Measurements from ENCODE around the gene PPIL6. TPM values are rescaled to one million over a fixed set of nuclear protein-coding genes. Genes with fewer than 3 reads are reported as not detected.

Gene PPIL6
- under 1 TPM; 0.16 to 0.82 TPM for polyA plus RNA-seq

- H3K9me3 ChIP-seq (ENCODE audit: control insufficient read depth in 2 of 2, insufficient read depth in 1 of 2, low read depth in 1 of 2, low read length in 1 of 2), result no peaks in the 10 kb centered on the region
- H3K4me1 ChIP-seq (ENCODE audit: control insufficient read depth in 2 of 2, insufficient read depth in 2 of 2, low read length in 1 of 2), result peaks cover 7 to 23% of the 10 kb centered on the region in 2 donors
- WGBS, 2 donors, result 0 to 1% methylated on average over 85 to 102 of the region's 102 CpGs
- H3K4me3 ChIP-seq (ENCODE audit: low read depth in 1 of 2, low read length in 2 of 2), result peak within 1 kb of the TSS; percentile 66 to 84
- peak within 1 kb of the TSS; percentile 77 to 91 for H3K27ac ChIP-seq (ENCODE audit: low read depth in 2 of 2, low read length in 1 of 2)
- H3K36me3 ChIP-seq (ENCODE audit: control insufficient read depth in 2 of 2, insufficient read depth in 2 of 2, low read length in 1 of 2), result peaks cover 6 to 24% of the 10 kb centered on the region in 2 donors
- no peaks in the 10 kb centered on the region for H3K27me3 ChIP-seq (ENCODE audit: control insufficient read depth in 1 of 2, insufficient read depth in 2 of 2, low read length in 2 of 2)
These were observed at the start of gene PPIL6, which contains the start of gene SMPD2 for GRCh38 chr6:109440331-109441068. PPIL6 (minus strand) TSS chr6:109440628; CDS start chr6:109440590, 38 bp downstream. SMPD2 (plus strand) TSS chr6:109440724; CDS start chr6:109441122, 398 bp downstream.

- no peak overlapping the region for H3K4me3 ChIP-seq (ENCODE audit: low read depth in 1 of 2, low read length in 2 of 2)
- no peak overlapping the region for H3K27ac ChIP-seq (ENCODE audit: low read depth in 2 of 2, low read length in 1 of 2)
- H3K36me3 ChIP-seq (ENCODE audit: control insufficient read depth in 2 of 2, insufficient read depth in 2 of 2, low read length in 1 of 2), result no peaks in the 10 kb centered on the region
- no peaks in the 10 kb centered on the region for H3K4me1 ChIP-seq (ENCODE audit: control insufficient read depth in 2 of 2, insufficient read depth in 2 of 2, low read length in 1 of 2)
- no peaks in the 10 kb centered on the region for H3K27me3 ChIP-seq (ENCODE audit: control insufficient read depth in 1 of 2, insufficient read depth in 2 of 2, low read length in 2 of 2)
- no peaks in the 10 kb centered on the region for H3K9me3 ChIP-seq (ENCODE audit: control insufficient read depth in 2 of 2, insufficient read depth in 1 of 2, low read depth in 1 of 2, low read length in 1 of 2)
These were observed 47.6 kb upstream of the PPIL6 start for GRCh38 chr6:109488001-109488400.

GRCh38 chr6:109486068-109486467 lies 45.6 kb upstream of the PPIL6 start:
- H3K4me3 ChIP-seq (ENCODE audit: low read depth in 1 of 2, low read length in 2 of 2), result no peak overlapping the region
- no peaks in the 10 kb centered on the region for H3K27me3 ChIP-seq (ENCODE audit: control insufficient read depth in 1 of 2, insufficient read depth in 2 of 2, low read length in 2 of 2)
- peak overlapping the region in 1 of 2 donors; percentile 65 for H3K27ac ChIP-seq (ENCODE audit: low read depth in 2 of 2, low read length in 1 of 2)
- 70 to 77% methylated on average over 1 of the region's 1 CpG for whole genome bisulfite sequencing, 2 donors
- H3K9me3 ChIP-seq (ENCODE audit: control insufficient read depth in 2 of 2, insufficient read depth in 1 of 2, low read depth in 1 of 2, low read length in 1 of 2), result no peaks in the 10 kb centered on the region
- no peaks in the 10 kb centered on the region for H3K4me1 ChIP-seq (ENCODE audit: control insufficient read depth in 2 of 2, insufficient read depth in 2 of 2, low read length in 1 of 2)
- H3K36me3 ChIP-seq (ENCODE audit: control insufficient read depth in 2 of 2, insufficient read depth in 2 of 2, low read length in 1 of 2), result no peaks in the 10 kb centered on the region

GRCh38 chr6:109485266-109485935 lies 45.0 kb upstream of the PPIL6 start:
- H3K4me1 ChIP-seq (ENCODE audit: control insufficient read depth in 2 of 2, insufficient read depth in 2 of 2, low read length in 1 of 2), result no peaks in the 10 kb centered on the region
- peaks cover 0 to under 1% of the 10 kb centered on the region in 2 donors for H3K36me3 ChIP-seq (ENCODE audit: control insufficient read depth in 2 of 2, insufficient read depth in 2 of 2, low read length in 1 of 2)
- peak overlapping the region in 1 of 2 donors; percentile 65 for H3K27ac ChIP-seq (ENCODE audit: low read depth in 2 of 2, low read length in 1 of 2)
- no peaks in the 10 kb centered on the region for H3K27me3 ChIP-seq (ENCODE audit: control insufficient read depth in 1 of 2, insufficient read depth in 2 of 2, low read length in 2 of 2)
- H3K9me3 ChIP-seq (ENCODE audit: control insufficient read depth in 2 of 2, insufficient read depth in 1 of 2, low read depth in 1 of 2, low read length in 1 of 2), result no peaks in the 10 kb centered on the region
- 76 to 81% methylated on average over 3 of the region's 3 CpGs for WGBS, 2 donors
- no peak overlapping the region for H3K4me3 ChIP-seq (ENCODE audit: low read depth in 1 of 2, low read length in 2 of 2)

GRCh38 chr6:109484122-109484521 lies 43.7 kb upstream of the PPIL6 start:
- 55 to 63% methylated on average over 3 of the region's 3 CpGs for WGBS, 2 donors
- Histone ChIP-seq H3K4me3 (ENCODE audit: low read depth in 1 of 2, low read length in 2 of 2) (no peak overlapping the region), H3K9me3 (ENCODE audit: control insufficient read depth in 2 of 2, insufficient read depth in 1 of 2, low read depth in 1 of 2, low read length in 1 of 2) (no peaks in the 10 kb centered on the region), H3K27me3 (ENCODE audit: control insufficient read depth in 1 of 2, insufficient read depth in 2 of 2, low read length in 2 of 2) (no peaks in the 10 kb centered on the region), H3K36me3 (ENCODE audit: control insufficient read depth in 2 of 2, insufficient read depth in 2 of 2, low read length in 1 of 2) (peaks cover 0 to 2% of the 10 kb centered on the region in 2 donors), H3K27ac (ENCODE audit: low read depth in 2 of 2, low read length in 1 of 2) (peak overlapping the region in 1 of 2 donors; percentile 81), H3K4me1 (ENCODE audit: control insufficient read depth in 2 of 2, insufficient read depth in 2 of 2, low read length in 1 of 2) (no peaks in the 10 kb centered on the region)

- WGBS, 2 donors, result 2% methylated on average over 6 of the region's 6 CpGs
These were observed 43.3 kb upstream of the PPIL6 start for GRCh38 chr6:109483735-109484057.

GRCh38 chr6:109482905-109483734 lies 42.7 kb upstream of the PPIL6 start, which contains the start of gene ZBTB24:
ZBTB24 (minus strand) TSS chr6:109483219; CDS start chr6:109482026, 1,193 bp downstream.
- no peaks in the 10 kb centered on the region for H3K27me3 ChIP-seq (ENCODE audit: control insufficient read depth in 1 of 2, insufficient read depth in 2 of 2, low read length in 2 of 2)
- H3K36me3 ChIP-seq (ENCODE audit: control insufficient read depth in 2 of 2, insufficient read depth in 2 of 2, low read length in 1 of 2), result peaks cover 0 to 2% of the 10 kb centered on the region in 2 donors
- H3K9me3 ChIP-seq (ENCODE audit: control insufficient read depth in 2 of 2, insufficient read depth in 1 of 2, low read depth in 1 of 2, low read length in 1 of 2), result no peaks in the 10 kb centered on the region
- H3K4me1 ChIP-seq (ENCODE audit: control insufficient read depth in 2 of 2, insufficient read depth in 2 of 2, low read length in 1 of 2), result no peaks in the 10 kb centered on the region
- H3K4me3 ChIP-seq (ENCODE audit: low read depth in 1 of 2, low read length in 2 of 2), result peak within 1 kb of the TSS; percentile 65 to 96
- 0 to 2% methylated on average over 41 to 90 of the region's 97 CpGs for WGBS, 2 donors
- peak within 1 kb of the TSS; percentile 81 to 89 for H3K27ac ChIP-seq (ENCODE audit: low read depth in 2 of 2, low read length in 1 of 2)

More at GRCh38 chr6:109483735-109484057, 43.3 kb upstream of the PPIL6 start:
- no peaks in the 10 kb centered on the region for H3K9me3 ChIP-seq (ENCODE audit: control insufficient read depth in 2 of 2, insufficient read depth in 1 of 2, low read depth in 1 of 2, low read length in 1 of 2)
- H3K27ac ChIP-seq (ENCODE audit: low read depth in 2 of 2, low read length in 1 of 2), result peak overlapping the region; percentile 80 to 81
- H3K4me1 ChIP-seq (ENCODE audit: control insufficient read depth in 2 of 2, insufficient read depth in 2 of 2, low read length in 1 of 2), result no peaks in the 10 kb centered on the region
- no peaks in the 10 kb centered on the region for H3K27me3 ChIP-seq (ENCODE audit: control insufficient read depth in 1 of 2, insufficient read depth in 2 of 2, low read length in 2 of 2)
- peaks cover 0 to 2% of the 10 kb centered on the region in 2 donors for H3K36me3 ChIP-seq (ENCODE audit: control insufficient read depth in 2 of 2, insufficient read depth in 2 of 2, low read length in 1 of 2)
- peak overlapping the region; percentile 26 to 96 for H3K4me3 ChIP-seq (ENCODE audit: low read depth in 1 of 2, low read length in 2 of 2)

- H3K27ac ChIP-seq (ENCODE audit: low read depth in 2 of 2, low read length in 1 of 2), result no peak overlapping the region
- H3K27me3 ChIP-seq (ENCODE audit: control insufficient read depth in 1 of 2, insufficient read depth in 2 of 2, low read length in 2 of 2), result no peaks in the 10 kb centered on the region
- 92 to 99% methylated on average over 7 of the region's 7 CpGs for WGBS, 2 donors
- H3K4me3 ChIP-seq (ENCODE audit: low read depth in 1 of 2, low read length in 2 of 2), result no peak overlapping the region
- peaks cover 3 to 4% of the 10 kb centered on the region in 2 donors for H3K36me3 ChIP-seq (ENCODE audit: control insufficient read depth in 2 of 2, insufficient read depth in 2 of 2, low read length in 1 of 2)
- no peaks in the 10 kb centered on the region for H3K4me1 ChIP-seq (ENCODE audit: control insufficient read depth in 2 of 2, insufficient read depth in 2 of 2, low read length in 1 of 2)
- H3K9me3 ChIP-seq (ENCODE audit: control insufficient read depth in 2 of 2, insufficient read depth in 1 of 2, low read depth in 1 of 2, low read length in 1 of 2), result no peaks in the 10 kb centered on the region
These were observed 40.6 kb upstream of the PPIL6 start for GRCh38 chr6:109480993-109481480.

Data from esophagus (tissue), 2 donors.